GM21526 (cell line): Measurements from ENCODE around the gene LYPD4.
"Not testable (repeated sequence)": the region's sequence is repeated elsewhere in the genome, so short reads cannot be mapped to it uniquely, and the experiment has no call there.

ENCODE experiments used
- ATAC-seq: cut with Tn5 transposase; IDR thresholded peaks from one replicate; pipeline ENCODE4 v1.9.1; 2021; ENCODE audit warnings: moderate library complexity; ENCODE audit not compliant: unreplicated experiment, low FRiP score

LYPD4 gene

DNA sequence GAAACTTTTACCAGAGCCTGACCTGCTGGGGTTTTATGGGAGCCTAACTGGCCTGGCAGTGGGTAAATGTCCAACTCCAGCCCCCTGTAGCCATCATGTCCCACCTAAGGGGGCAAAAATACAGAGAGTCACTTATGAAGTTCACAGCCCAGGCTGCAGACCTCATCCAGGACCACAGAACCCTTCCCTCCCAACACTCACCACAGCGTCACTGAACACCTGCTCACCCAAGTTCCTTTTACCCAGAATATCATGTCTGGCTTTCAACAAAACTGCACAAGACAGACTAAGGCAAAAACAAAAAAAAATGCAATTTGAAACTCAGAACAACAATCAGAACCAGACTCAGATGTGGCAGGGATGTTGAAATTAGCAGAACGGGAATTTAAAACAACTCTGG is 41.7 kb downstream of the LYPD4 start:
- no peak for ATAC-seq

DNA sequence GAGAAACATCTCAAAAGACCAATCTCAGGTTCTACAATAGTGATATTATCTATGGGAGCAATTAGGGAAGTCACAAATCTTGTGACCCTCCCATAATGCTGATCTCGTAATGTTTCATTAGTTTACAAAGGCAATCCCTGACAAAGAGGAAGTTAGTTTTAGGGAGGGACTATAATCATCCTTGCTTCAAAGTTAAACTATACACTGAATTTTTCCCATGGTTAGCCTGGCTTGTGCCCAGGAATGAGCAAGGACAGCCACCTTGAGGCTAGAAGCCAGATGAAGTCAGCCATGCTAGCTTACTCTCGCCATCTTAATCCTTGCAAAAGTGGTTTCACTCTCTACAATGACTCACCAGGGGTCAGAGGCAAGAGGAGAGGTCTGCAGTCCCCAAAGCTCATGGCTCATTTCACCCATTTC is 42.7 kb downstream of the LYPD4 start:
- no peak for ATAC-seq

DNA sequence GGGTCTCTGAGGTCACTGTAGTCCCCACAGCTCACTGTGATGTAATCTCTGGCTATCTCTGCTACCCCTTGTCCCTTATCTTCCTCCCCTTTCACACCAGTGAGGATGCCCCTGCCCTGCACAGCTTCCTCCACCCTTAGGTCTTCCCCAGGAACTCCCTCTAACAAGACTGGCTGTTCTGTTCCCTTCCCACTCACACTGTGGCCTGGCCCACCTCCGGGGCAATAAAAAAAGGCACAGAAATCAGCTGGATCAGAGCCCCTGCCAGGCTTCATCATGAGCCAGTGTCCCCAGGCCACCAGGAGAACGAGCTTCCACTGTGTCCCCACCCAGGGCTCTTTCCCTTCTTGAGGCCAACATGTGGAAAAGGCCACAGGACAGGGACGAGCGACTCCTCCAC is 43.5 kb downstream of the LYPD4 start:
- no peak for ATAC-seq

DNA sequence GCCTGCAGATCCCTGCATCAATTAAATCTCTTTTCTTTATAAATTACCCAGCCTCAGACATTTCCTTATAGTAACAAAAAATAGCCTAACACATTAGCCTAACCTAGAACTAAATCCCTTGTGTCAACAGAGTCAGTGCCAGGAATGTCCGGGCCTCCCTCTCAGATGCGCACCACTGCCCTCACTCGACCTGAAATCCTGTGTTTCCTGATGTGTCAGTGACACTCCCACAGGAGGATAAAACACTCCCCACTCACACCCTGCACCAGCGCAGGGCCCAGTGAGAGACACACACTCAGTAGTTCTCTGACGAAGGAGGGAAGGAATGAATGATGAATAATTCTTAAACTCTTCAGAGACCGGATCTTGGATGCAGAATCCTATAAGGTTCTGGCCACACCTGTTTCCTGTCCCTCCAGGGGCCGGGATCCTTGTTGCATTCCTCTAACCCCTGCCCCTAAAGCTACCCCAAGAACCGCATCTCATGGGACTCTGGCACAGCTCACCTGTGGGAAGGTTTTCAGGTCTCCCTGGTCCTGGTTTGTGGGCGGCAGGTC is 45.0 kb downstream of the LYPD4 start:
- ATAC-seq, result no peak

DNA sequence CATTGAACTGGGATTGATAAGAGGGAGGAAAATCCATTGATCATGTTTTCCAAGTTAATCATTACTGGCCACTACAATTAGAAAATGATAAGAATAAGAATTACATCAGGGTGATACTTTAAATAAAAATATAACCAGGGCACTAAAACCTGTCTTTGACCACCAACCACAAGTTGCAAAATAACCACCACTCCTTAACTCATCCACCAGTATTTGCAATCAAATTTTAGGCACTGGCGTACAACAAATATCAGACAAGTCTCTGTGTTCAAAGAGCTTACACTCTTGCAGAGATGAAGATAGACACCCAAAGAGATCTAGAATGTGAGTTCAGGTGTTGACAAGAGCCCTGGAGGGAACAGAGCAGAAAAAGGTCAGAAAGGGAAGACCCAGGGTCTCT is 47.6 kb downstream of the LYPD4 start:
- ATAC-seq, result no peak

DNA sequence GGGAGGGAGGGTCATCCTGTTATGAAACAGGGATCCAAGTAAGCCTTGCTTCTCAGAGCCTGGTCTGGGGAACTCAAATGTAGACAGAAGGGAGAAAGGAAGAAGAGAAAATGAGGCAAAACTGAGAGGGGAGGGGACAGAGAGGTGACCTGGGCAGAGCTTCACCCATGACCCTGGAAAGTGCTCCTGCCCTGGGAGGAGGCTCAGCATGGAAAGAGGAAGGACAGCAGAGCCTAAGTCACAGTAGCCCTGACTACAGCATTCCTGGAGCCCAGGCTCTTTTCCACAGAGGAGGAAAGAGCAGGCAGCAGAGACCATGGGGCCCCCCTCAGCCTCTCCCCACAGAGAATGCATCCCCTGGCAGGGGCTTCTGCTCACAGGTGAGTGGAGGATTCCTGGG is 48.1 kb downstream of the LYPD4 start, which contains the start of gene CEACAM3:
TSS of gene CEACAM3 (plus strand) at position 226 of the 400 bp plus-strand sequence. CDS start at position 317, 91 bp downstream.
- no peak for ATAC-seq

DNA sequence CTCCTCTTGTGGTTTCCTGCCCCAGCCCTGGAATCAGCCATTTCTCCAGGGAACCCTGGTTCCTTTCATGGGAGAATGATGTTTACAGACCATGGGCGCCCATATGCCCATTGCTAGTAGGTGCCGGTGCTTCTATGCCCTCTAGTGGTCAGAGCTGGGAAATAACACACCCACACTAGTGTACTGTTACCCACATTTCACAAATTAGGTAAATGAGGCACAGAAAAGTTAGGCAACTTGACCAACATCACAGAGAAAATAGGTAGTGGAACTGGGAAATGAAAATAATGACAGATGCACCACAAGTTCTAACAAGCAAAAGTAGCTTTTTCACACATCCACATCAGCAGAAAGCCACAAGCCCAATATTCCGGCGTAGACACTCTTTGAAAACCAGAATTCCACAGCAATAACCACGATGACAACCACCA is 49.4 kb downstream of the LYPD4 start:
- ATAC-seq, result peak; percentile 62

DNA sequence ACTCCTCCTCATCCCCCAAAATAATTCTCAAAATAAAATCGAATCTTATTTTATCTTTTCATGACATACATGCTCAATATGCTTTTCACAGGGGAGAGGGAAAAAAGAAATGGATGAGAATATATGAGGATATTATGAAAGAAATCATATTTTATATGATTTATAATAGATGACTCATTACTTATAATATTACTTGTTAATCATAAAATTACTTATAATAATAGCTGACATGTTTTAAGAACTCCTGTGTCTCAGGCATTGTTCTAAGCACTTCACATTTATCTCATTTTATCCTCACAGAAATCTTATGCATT is 51.1 kb downstream of the LYPD4 start:
- no peak for ATAC-seq

DNA sequence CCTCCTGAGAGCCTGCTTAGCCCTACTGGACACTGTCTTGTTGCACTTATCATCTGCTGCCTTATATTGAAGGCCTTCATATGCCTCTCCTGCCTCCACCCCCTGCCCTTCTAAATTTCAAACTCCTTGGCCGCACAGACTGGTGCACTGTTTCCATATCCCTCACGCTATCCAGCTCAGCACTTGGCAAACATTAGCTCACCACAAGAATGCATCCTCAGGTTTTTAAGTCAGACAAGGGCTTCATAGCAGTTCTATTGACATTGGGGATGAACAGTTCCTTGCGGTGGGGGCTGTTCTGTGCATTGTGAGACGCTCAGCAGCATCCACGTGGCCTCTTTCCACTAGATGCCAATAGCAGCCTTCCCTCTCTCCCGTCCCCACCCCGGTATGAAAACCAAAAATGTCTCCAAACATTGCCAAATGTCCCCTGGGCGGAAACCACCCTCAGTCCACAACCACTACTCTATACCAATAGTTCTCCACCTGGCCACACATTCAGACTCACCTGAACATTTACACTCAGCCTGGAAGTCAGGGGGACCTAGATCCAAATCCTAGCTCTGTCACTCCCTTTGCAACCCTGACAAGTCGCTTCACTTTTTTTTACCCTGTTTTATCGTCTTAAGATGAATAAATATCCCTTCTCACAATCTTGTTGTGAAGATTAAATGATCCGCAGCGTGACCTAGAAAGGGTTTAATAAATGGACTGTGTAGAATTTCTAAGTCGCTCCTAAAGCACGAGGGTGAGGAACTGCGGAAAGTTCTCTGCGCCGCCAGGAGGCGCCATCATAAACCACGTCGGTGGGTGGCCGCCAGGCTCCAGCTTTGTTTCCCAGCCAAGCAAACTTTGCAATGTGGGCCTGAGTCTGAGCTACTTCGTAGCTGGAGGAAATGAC is 51.7 kb downstream of the LYPD4 start:
- ATAC-seq, result no peak

DNA sequence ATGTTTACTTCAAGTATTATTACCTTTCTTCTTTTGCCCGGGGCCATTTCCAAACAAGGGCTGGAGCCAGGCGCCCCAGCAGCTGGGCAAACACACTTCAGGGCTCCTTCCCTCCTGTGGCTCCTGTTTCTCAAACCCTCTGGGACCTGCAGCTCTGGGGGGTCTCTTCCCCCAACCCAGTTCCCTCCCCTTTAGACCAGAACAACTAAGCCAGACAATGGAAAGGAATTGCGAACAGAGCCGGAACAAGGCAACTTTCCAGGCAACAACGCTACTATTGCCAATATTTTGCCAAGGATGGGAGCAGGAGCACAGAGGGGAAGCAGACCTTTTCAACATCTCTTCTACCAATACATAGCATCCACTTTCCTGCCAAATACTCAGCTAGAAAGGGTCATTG is 55.4 kb downstream of the LYPD4 start:
- ATAC-seq, result not testable (repeated sequence)

DNA sequence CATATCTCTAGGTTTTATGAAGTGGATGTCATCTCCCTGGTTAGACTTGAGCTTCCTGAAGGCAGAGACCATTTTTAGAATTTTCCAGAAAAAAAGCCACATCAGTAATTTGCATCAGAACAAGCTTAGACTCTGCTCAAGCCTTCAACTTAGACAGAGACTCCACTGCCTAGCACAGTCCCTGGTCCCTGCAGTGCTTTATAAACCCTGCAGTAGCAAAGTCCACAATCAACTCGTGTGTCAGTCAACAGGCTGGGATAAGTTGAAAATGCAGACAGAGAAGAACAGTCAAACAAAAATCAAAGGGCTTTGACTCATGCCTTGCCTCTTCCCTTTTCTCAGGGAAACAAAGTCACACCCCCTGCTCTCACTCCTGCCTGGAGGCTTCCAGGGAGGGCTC is 56.0 kb downstream of the LYPD4 start:
- ATAC-seq, result not testable (repeated sequence)
